Neural cell (in vitro differentiated cells): ENCODE results near the gene PGRMC2.

Experiments
- EP300 ChIP-seq: fragments of 450-650 bp; conservative IDR thresholded peaks from 2 replicates; pipeline ENCODE4 v1.6.1; 2014; ENCODE audit warnings: antibody characterized with exemption, mild to moderate bottlenecking, moderate library complexity; ENCODE audit not compliant: poor library complexity, severe bottlenecking
- EZH2 ChIP-seq: fragments of 200-600, 300-800 bp; shearing (Covaris generic), sonication (generic); IDR thresholded peaks from 2 replicates; pipeline ENCODE4 v1.6.1; 2014; ENCODE audit warnings: antibody characterized with exemption, low read length, borderline replicate concordance, mild to moderate bottlenecking; ENCODE audit not compliant: insufficient read depth, poor library complexity, severe bottlenecking
- MXI1 ChIP-seq: fragments of 450-650 bp; conservative IDR thresholded peaks from 2 replicates; pipeline ENCODE4 v1.6.1; 2014; ENCODE audit warnings: antibody characterized with exemption, mild to moderate bottlenecking; ENCODE audit not compliant: poor library complexity, severe bottlenecking
- RAD21 ChIP-seq: fragments of 450-650 bp; conservative IDR thresholded peaks from 2 replicates; pipeline ENCODE4 v1.6.1; 2014; ENCODE audit warnings: antibody characterized with exemption, mild to moderate bottlenecking, moderate library complexity
- SMC3 ChIP-seq: fragments of 450-650 bp; conservative IDR thresholded peaks from 2 replicates; pipeline ENCODE4 v1.6.1; 2014; ENCODE audit warnings: antibody characterized with exemption, mild to moderate bottlenecking, moderate library complexity; ENCODE audit not compliant: poor library complexity
- TF ChIP-seq, protein P1 (sequence below): fragments of 450-650 bp; IDR thresholded peaks from 2 replicates; pipeline ENCODE4 v1.5.1; 2014; ENCODE audit warnings: antibody characterized with exemption, mild to moderate bottlenecking, moderate library complexity; ENCODE audit not compliant: poor library complexity, severe bottlenecking

DNA sequence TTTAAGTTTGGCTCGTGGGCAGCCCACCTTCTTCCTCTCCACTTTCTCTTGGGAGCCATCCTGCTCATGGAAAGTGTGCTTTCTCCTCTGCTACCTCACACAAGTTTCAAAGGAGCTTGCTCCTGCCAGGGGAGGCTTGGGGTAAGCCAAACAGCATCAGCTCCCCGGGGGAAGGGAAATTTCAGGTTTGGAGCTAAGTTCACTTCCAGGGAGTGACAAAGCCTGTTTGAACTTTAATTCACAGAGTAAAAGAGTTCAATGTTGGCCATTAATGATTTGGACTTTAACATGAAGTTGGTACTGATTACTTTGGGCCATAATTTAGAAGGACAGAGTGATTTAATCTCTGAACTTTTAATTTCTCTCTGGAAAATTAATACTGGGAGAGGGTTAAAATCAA is 4.7 kb upstream of the PGRMC2 start:
- TF ChIP-seq, protein P1, sequence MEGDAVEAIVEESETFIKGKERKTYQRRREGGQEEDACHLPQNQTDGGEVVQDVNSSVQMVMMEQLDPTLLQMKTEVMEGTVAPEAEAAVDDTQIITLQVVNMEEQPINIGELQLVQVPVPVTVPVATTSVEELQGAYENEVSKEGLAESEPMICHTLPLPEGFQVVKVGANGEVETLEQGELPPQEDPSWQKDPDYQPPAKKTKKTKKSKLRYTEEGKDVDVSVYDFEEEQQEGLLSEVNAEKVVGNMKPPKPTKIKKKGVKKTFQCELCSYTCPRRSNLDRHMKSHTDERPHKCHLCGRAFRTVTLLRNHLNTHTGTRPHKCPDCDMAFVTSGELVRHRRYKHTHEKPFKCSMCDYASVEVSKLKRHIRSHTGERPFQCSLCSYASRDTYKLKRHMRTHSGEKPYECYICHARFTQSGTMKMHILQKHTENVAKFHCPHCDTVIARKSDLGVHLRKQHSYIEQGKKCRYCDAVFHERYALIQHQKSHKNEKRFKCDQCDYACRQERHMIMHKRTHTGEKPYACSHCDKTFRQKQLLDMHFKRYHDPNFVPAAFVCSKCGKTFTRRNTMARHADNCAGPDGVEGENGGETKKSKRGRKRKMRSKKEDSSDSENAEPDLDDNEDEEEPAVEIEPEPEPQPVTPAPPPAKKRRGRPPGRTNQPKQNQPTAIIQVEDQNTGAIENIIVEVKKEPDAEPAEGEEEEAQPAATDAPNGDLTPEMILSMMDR, result no peak
- TF ChIP-seq RAD21 (no peak), EP300 (no peak), MXI1 (no peak), SMC3 (no peak), EZH2 (no peak)
